OCI-LY1 (cell line): ENCODE measurements around the gene RALGDS.

Source experiments
- H2AFZ ChIP-seq: fragments of 200-600 bp; sonication (generic), shearing (Covaris generic); 2 replicates; pipeline ENCODE4 v1.6.0; 2014; ENCODE audit warnings: antibody characterized with exemption, mild to moderate bottlenecking, low read length
- H3F3A ChIP-seq: fragments of 200-600 bp; sonication (generic), shearing (Covaris generic); 2 replicates; pipeline ENCODE4 v1.6.0; 2014; ENCODE audit warnings: mild to moderate bottlenecking, antibody characterized with exemption, low read length, moderate library complexity; ENCODE audit not compliant: insufficient read depth
- H3K27ac ChIP-seq: fragments of 200-600 bp; sonication (generic); 2 replicates; pipeline ENCODE4 v1.5.1; 2014; ENCODE audit warnings: low read length, mixed run types, mild to moderate bottlenecking, low read depth; ENCODE audit not compliant: poor library complexity, severe bottlenecking
- H3K27me3 ChIP-seq: fragments of 200-600 bp; sonication (generic); 2 replicates; pipeline ENCODE4 v1.6.0; 2014; ENCODE audit warnings: antibody characterized with exemption, mild to moderate bottlenecking, low read length, moderate library complexity; ENCODE audit not compliant: insufficient read depth
- H3K36me3 ChIP-seq: fragments of 200-600 bp; sonication (generic); 2 replicates; pipeline ENCODE4 v1.6.1; 2014; ENCODE audit warnings: mild to moderate bottlenecking, antibody characterized with exemption, low read length, moderate library complexity, mixed read lengths; ENCODE audit not compliant: insufficient read depth
- H3K4me1 ChIP-seq: fragments of 200-600 bp; sonication (generic); 2 replicates; pipeline ENCODE4 v1.5.1; 2014; ENCODE audit warnings: mild to moderate bottlenecking, low read length, moderate library complexity; ENCODE audit not compliant: insufficient read depth, severe bottlenecking
- H3K4me2 ChIP-seq: fragments of 200-600 bp; sonication (generic), shearing (Covaris generic); 2 replicates; pipeline ENCODE4 v1.6.1; 2014; ENCODE audit warnings: low read length
- H3K4me3 ChIP-seq: fragments of 200-600 bp; sonication (generic); 2 replicates; pipeline ENCODE4 v1.5.1; 2014; ENCODE audit warnings: low read length, low read depth, mild to moderate bottlenecking, mixed read lengths; ENCODE audit not compliant: poor library complexity, severe bottlenecking
- H3K79me2 ChIP-seq: fragments of 200-600 bp; shearing (Covaris generic); 2 replicates; pipeline ENCODE4 v1.6.1; 2016; ENCODE audit warnings: mixed run types, low read length, mixed read lengths; ENCODE audit not compliant: insufficient read depth
- H3K9ac ChIP-seq: fragments of 200-600 bp; sonication (generic), shearing (Covaris generic); 2 replicates; pipeline ENCODE4 v1.6.1; 2014; ENCODE audit warnings: mild to moderate bottlenecking, low read length, mixed read lengths
- H3K9me2 ChIP-seq: fragments of 200-600 bp; sonication (generic), shearing (Covaris generic); 2 replicates; pipeline ENCODE4 v1.6.1; 2014; ENCODE audit warnings: low read depth, mild to moderate bottlenecking, low read length, mixed read lengths
- H3K9me3 ChIP-seq: fragments of 200-600 bp; shearing (Covaris generic); 2 replicates; pipeline ENCODE4 v1.6.1; 2014; ENCODE audit warnings: low read length, mixed read lengths
- H4K20me1 ChIP-seq: fragments of 200-600 bp; sonication (generic), shearing (Covaris generic); 2 replicates; pipeline ENCODE4 v1.6.0; 2016; ENCODE audit warnings: mild to moderate bottlenecking, low read length; ENCODE audit not compliant: insufficient read depth
- EZH2 ChIP-seq: fragments of 200-600 bp; sonication (generic), shearing (Covaris generic); IDR thresholded peaks from 2 replicates; pipeline ENCODE4 v1.8.0; 2017; ENCODE audit warnings: borderline replicate concordance, mixed run types, mild to moderate bottlenecking, antibody characterized with exemption, low read length, moderate library complexity, mixed read lengths
- TF ChIP-seq, protein P1 (sequence below): fragments of 200-600 bp; sonication (generic), shearing (Covaris generic); IDR thresholded peaks from 2 replicates; pipeline ENCODE4 v1.5.1; 2017; ENCODE audit warnings: mild to moderate bottlenecking, antibody characterized with exemption, low read length, moderate library complexity, mixed read lengths

Gene RALGDS

DNA sequence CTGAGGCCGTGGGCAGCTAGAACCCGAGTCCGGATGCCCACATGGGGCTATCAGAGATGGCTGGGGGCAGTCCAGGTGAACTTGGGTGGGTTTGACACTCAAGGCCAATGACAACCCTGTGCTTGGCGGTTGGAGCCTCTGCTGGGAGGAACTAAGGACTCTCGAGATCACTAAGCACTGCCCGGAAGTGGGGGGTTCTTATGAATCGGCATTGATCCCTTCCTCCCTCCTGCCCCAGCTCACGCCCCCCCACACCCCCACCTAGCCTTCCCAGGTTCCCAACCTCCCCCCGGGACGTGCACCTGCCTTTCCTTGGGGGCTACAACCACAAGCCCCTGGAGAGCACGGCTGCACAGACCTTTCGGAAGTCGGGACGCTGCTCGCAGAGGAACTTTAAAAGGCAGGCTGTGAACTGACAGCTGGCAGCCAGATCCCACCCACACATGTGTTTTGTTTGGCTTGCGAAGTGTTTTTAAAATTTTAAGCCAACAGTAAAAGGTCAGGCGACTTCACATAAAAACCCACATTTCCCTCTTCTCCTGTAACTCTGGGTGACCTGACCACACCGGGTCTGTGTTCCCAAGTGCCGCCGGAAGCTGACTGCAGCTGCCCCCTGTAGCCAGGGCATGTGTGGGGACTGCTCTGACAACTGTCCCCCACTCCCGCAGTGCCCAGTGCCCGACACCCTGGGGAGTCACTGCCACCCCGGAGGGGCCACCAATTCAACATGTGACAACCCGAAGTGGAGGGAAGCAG, 5.1 kb upstream of the RALGDS start:
- Histone ChIP-seq H3K27ac (no peak overlapping the region), H3K9ac (no peak overlapping the region), H3K9me3 (no peaks in the 10 kb centered on the region), H4K20me1 (no peaks in the 10 kb centered on the region), H3K4me2 (no peak overlapping the region; the same call in 1 of the 2 replicates), H3F3A (no peaks in the 10 kb centered on the region), H3K36me3 (no peaks in the 10 kb centered on the region; the same call in 1 of the 2 replicates), H3K27me3 (no peaks in the 10 kb centered on the region; the same call in 1 of the 2 replicates), H3K9me2 (no peaks in the 10 kb centered on the region), H3K4me3 (no peak overlapping the region), H3K79me2 (no peaks in the 10 kb centered on the region), H3K4me1 (peaks cover 22% of the 10 kb centered on the region), H2AFZ (no peak overlapping the region)
- TF ChIP-seq, protein P1, sequence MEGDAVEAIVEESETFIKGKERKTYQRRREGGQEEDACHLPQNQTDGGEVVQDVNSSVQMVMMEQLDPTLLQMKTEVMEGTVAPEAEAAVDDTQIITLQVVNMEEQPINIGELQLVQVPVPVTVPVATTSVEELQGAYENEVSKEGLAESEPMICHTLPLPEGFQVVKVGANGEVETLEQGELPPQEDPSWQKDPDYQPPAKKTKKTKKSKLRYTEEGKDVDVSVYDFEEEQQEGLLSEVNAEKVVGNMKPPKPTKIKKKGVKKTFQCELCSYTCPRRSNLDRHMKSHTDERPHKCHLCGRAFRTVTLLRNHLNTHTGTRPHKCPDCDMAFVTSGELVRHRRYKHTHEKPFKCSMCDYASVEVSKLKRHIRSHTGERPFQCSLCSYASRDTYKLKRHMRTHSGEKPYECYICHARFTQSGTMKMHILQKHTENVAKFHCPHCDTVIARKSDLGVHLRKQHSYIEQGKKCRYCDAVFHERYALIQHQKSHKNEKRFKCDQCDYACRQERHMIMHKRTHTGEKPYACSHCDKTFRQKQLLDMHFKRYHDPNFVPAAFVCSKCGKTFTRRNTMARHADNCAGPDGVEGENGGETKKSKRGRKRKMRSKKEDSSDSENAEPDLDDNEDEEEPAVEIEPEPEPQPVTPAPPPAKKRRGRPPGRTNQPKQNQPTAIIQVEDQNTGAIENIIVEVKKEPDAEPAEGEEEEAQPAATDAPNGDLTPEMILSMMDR, result no peak
- no peak for TF ChIP-seq EZH2

DNA sequence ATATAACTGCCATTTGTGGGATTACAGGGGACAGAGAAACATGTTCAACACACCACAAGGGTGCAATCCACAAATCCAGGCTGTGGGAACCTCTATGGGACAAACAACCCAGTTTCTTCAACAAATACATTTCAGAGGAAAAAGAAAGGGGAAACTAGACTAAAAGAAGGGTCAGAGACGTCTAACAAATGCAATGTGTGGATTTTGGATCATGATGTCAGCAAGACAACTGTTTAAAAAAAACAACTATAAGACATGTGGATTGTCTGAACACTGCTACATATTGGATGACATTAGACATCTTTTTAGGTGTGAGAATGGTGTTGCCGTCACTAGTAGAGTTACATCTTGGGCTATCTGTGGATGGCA, 3.9 kb upstream of the RALGDS start:
- Histone ChIP-seq H3F3A (no peaks in the 10 kb centered on the region), H3K4me1 (peaks cover 27% of the 10 kb centered on the region), H3K36me3 (no peaks in the 10 kb centered on the region; the same call in 1 of the 2 replicates), H3K4me3 (no peak overlapping the region), H3K9me3 (no peaks in the 10 kb centered on the region), H3K9me2 (no peaks in the 10 kb centered on the region), H3K4me2 (no peak overlapping the region), H3K79me2 (no peaks in the 10 kb centered on the region), H3K27me3 (no peaks in the 10 kb centered on the region; the same call in 1 of the 2 replicates), H3K27ac (no peak overlapping the region), H2AFZ (no peak overlapping the region), H4K20me1 (no peaks in the 10 kb centered on the region), H3K9ac (no peak overlapping the region)
- TF ChIP-seq, protein P1, result no peak
- no peak for TF ChIP-seq EZH2

DNA sequence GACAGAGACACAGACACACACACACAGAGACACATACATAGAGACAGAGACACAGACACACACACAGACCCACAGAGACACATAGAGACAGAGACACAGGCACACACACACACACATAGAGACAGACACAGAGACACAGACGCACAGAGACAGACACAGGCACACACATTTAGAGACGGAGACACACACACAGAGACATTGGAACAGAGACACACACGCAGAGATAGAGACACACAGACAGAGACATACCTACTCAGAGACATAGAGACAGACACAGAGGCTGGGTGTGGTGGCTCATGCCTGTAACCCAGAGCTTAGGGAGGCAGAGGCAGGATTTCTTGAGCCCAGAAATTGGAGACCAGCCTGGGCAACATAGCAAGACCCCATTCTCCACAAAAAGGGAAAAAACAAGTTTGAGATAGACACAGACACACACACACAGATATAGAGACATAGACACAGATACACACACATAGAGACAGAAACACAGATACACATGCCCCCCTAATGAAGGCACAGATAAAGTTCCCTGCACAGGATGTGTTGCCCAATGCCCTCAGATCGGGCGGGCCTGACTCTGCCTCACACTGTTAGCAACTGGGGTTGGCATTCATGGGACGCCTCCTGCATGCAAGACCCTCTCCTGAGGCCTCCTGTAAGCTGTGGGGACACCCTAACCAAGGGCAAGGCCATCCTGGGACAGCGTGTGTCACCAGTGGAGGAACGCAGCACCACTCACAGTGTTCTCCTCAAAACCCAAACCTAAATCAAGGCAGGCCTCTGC, 3.3 kb upstream of the RALGDS start:
- no peak overlapping the region for H3K4me2 ChIP-seq
- H3K9me2 ChIP-seq, result no peaks in the 10 kb centered on the region
- peaks cover 27% of the 10 kb centered on the region for H3K4me1 ChIP-seq
- H3K79me2 ChIP-seq, result no peaks in the 10 kb centered on the region
- no peak overlapping the region for H3K9ac ChIP-seq
- no peaks in the 10 kb centered on the region; the same call in 1 of the 2 replicates for H3K36me3 ChIP-seq
- no peak overlapping the region for H3K27ac ChIP-seq
- H3K4me3 ChIP-seq, result no peak overlapping the region
- H2AFZ ChIP-seq, result no peak overlapping the region
- no peaks in the 10 kb centered on the region; the same call in 1 of the 2 replicates for H3K27me3 ChIP-seq
- no peaks in the 10 kb centered on the region for H3F3A ChIP-seq
- H3K9me3 ChIP-seq, result no peaks in the 10 kb centered on the region
- H4K20me1 ChIP-seq, result no peaks in the 10 kb centered on the region
- TF ChIP-seq EZH2, result no peak
